IMR-90 (cell line): ENCODE data around the gene PLCL1.

Experiments
- BHLHE40 ChIP-seq: fragments of 150-350 bp; IDR thresholded peaks from 2 replicates; pipeline ENCODE4 v1.6.1; 2016; ENCODE audit warnings: mild to moderate bottlenecking, low read depth, low read length
- CEBPB ChIP-seq: IDR thresholded peaks from 2 replicates; pipeline ENCODE4 v1.6.1; 2012; ENCODE audit warnings: low read depth, low read length, improper control_type of control experiment
- FOS ChIP-seq: fragments of 150-350 bp; IDR thresholded peaks from 2 replicates; pipeline ENCODE4 v1.6.1; 2016; ENCODE audit warnings: low read depth, low read length
- MXI1 ChIP-seq: IDR thresholded peaks from 2 replicates; pipeline ENCODE4 v1.6.1; 2012; ENCODE audit warnings: low read depth, mild to moderate bottlenecking, low read length, moderate library complexity, borderline replicate concordance
- POLR2A ChIP-seq: IDR thresholded peaks from 2 replicates; pipeline ENCODE4 v1.6.1; 2012; ENCODE audit warnings: mild to moderate bottlenecking, low read depth, low read length
- RAD21 ChIP-seq: IDR thresholded peaks from 2 replicates; pipeline ENCODE4 v1.6.1; 2012; ENCODE audit warnings: low read length, improper control_type of control experiment
- RCOR1 ChIP-seq: IDR thresholded peaks from 2 replicates; pipeline ENCODE4 v1.6.1; 2012; ENCODE audit warnings: mild to moderate bottlenecking, low read length, improper control_type of control experiment; ENCODE audit not compliant: insufficient replicate concordance
- SMC3 ChIP-seq: fragments of 150-350 bp; IDR thresholded peaks from 2 replicates; pipeline ENCODE4 v1.6.1; 2016; ENCODE audit warnings: low read depth, mild to moderate bottlenecking, antibody characterized with exemption, low read length, moderate library complexity
- TF ChIP-seq, protein P1 (sequence below): conservative IDR thresholded peaks from 2 replicates; pipeline ENCODE4 v1.5.1; 2012; ENCODE audit warnings: mild to moderate bottlenecking, low read depth, low read length, improper control_type of control experiment
- TF ChIP-seq, protein P2 (sequence below): fragments of 150-350 bp; IDR thresholded peaks from 2 replicates; pipeline ENCODE4 v1.6.1; 2017; ENCODE audit warnings: mild to moderate bottlenecking, antibody characterized with exemption, low read length, low read depth

DNA sequence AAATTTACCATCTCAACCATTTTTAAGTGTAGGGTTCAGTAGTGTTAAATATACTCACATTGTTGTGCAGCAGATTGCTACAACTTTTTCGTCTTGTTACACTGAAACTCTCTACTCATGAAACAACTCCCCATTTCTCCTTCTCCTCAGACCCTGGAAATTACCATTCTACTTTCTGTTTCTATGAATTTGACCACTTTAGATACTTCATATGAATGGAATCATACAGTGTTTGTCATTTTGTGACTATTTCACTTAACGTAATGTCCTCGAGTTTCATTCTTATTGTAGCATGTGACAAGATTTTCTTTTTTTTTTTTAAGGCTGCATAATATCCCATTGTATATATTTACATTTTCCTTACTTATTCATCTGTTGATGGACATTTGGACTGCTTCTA, 203.8 kb downstream of the PLCL1 start:
- TF ChIP-seq, protein P1, sequence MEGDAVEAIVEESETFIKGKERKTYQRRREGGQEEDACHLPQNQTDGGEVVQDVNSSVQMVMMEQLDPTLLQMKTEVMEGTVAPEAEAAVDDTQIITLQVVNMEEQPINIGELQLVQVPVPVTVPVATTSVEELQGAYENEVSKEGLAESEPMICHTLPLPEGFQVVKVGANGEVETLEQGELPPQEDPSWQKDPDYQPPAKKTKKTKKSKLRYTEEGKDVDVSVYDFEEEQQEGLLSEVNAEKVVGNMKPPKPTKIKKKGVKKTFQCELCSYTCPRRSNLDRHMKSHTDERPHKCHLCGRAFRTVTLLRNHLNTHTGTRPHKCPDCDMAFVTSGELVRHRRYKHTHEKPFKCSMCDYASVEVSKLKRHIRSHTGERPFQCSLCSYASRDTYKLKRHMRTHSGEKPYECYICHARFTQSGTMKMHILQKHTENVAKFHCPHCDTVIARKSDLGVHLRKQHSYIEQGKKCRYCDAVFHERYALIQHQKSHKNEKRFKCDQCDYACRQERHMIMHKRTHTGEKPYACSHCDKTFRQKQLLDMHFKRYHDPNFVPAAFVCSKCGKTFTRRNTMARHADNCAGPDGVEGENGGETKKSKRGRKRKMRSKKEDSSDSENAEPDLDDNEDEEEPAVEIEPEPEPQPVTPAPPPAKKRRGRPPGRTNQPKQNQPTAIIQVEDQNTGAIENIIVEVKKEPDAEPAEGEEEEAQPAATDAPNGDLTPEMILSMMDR: no peak
- TF ChIP-seq MXI1 (no peak), POLR2A (no peak), CEBPB (no peak), RCOR1 (no peak), FOS (no peak), BHLHE40 (no peak), SMC3 (no peak), RAD21 (no peak)
- TF ChIP-seq, protein P2, sequence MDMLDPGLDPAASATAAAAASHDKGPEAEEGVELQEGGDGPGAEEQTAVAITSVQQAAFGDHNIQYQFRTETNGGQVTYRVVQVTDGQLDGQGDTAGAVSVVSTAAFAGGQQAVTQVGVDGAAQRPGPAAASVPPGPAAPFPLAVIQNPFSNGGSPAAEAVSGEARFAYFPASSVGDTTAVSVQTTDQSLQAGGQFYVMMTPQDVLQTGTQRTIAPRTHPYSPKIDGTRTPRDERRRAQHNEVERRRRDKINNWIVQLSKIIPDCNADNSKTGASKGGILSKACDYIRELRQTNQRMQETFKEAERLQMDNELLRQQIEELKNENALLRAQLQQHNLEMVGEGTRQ: no peak
